Subcutaneous adipose tissue (tissue), 4 donors: Measurements from ENCODE around the gene PPP1CB. TPM values are rescaled to one million over a fixed set of nuclear protein-coding genes. Genes with fewer than 3 reads are reported as not detected.

Experiments
- total RNA-seq, 4 donors: library from RNA; depleted of rRNA; stranded (reverse); fragments of >200 nt; gene quantifications; one replicate each; pipeline ENCODE4 v1.1.0, GENCODE V29; 2016
- TF ChIP-seq, protein P1 (sequence below): fragments of 450-650 bp; IDR thresholded peaks from one replicate; pipeline ENCODE4 v1.5.1; 2016; ENCODE audit warnings: low read depth, mild to moderate bottlenecking, control low read depth, antibody characterized with exemption, moderate library complexity

The PPP1CB gene
- total RNA-seq, 4 donors from 2014 or later: 182 to 293 (median 236) TPM

DNA sequence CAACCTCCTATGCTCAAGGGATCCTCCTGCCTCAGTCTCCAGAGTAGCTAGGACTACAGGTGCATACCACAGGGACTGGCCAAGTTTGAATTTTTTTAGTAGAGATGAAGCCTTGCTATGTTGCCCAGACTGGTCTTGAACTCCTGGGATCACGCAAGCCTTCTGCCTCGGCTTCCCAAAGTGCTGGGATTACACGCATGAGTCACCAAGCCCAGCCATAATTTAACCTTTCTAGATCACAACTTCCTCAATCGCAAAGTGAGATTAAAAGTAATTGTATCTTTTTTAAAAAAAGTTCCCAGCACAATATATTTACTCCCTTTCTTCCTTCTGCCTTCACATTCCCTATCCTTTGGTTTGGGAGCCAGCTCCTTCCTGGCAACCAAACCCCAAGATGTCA, 5.8 kb upstream of the PPP1CB start:
- TF ChIP-seq, protein P1, sequence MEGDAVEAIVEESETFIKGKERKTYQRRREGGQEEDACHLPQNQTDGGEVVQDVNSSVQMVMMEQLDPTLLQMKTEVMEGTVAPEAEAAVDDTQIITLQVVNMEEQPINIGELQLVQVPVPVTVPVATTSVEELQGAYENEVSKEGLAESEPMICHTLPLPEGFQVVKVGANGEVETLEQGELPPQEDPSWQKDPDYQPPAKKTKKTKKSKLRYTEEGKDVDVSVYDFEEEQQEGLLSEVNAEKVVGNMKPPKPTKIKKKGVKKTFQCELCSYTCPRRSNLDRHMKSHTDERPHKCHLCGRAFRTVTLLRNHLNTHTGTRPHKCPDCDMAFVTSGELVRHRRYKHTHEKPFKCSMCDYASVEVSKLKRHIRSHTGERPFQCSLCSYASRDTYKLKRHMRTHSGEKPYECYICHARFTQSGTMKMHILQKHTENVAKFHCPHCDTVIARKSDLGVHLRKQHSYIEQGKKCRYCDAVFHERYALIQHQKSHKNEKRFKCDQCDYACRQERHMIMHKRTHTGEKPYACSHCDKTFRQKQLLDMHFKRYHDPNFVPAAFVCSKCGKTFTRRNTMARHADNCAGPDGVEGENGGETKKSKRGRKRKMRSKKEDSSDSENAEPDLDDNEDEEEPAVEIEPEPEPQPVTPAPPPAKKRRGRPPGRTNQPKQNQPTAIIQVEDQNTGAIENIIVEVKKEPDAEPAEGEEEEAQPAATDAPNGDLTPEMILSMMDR: no peak

DNA sequence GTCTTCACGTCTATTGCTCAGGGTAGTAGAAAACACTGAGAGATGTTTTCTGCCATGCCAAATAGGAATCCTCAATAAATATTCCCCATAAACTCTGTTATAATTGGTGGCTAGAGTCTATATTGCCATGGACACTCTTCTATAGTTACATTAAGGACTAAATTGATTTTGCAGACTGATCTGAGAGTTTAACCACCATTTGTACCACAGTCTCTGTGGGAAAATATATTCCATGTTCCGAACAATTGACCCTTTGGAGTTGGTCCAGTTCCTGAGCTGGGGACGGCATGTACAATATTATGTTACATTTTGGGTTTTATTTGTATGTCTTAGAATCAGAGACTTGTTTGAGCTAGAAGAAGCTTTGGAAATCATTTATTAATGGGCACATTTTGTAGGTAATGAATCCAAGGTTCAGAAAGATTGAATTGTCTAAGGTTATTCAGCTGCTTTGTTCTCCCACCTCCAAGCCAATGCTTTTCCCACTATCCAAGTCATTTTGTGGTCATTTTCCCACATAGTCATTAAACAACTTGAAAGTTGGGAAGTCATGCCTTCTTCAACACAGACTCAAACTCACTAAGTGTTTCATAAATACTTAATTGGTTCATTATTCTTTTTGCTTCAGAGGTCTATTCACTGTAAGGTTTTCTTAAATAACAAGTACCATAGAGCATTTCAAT, 5.1 kb upstream of the PPP1CB start:
- TF ChIP-seq, protein P1: no peak

DNA sequence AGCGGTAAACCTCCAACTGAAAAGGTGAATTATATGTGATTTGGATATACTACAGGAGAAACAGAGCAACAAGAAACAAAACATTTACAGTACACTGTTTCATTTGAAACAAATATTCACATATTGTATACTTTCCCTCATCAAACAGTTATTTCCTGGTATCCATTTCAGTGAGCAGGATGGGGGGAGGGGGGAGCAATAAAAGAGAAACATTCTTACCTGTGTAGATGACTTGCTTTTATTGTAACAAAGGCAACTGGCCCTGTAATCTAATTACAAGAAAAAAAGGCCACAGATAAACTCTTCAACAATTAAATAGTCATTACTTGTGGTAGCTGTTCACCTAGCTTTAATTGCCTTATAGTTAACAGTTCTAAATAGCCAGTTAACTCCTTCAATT, 3.9 kb upstream of the PPP1CB start:
- TF ChIP-seq, protein P1: no peak

DNA sequence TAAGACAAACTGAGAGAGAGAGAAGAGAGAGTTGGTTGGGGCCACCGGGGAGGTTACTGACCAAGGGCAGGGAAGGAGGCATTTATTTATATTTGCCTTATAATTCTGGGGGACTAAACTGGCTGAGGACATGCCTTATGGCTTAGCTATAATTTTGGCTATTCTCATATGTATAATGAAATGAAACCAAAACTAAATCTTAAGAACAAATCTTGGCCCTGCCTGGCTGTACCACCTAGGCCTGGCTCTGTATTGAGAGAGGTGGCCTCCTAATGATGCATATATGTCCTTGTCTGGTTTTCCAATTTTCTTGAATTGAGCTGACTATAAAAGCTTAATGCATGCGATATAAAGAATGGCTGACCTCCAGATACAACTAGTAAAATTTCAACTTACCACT, 3.5 kb upstream of the PPP1CB start:
- TF ChIP-seq, protein P1: no peak

DNA sequence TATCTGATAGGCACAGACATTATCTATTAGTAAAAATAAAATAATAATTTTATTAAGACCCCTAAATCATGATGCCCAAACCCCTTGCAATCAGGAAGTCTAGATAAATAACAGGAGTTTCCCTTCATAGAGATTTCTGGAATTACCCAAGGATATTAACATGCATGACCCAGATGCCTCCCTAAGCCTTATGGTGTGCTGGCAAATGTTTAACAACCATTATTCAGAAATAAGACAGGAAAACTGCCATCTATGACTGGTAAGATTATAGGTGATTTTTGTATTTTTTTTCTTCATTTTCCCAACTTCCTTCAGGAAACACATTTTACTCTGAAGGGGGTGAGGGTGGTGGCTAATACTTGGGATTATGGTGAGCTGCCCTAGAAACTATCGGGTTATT, 2.7 kb upstream of the PPP1CB start:
- TF ChIP-seq, protein P1: no peak

DNA sequence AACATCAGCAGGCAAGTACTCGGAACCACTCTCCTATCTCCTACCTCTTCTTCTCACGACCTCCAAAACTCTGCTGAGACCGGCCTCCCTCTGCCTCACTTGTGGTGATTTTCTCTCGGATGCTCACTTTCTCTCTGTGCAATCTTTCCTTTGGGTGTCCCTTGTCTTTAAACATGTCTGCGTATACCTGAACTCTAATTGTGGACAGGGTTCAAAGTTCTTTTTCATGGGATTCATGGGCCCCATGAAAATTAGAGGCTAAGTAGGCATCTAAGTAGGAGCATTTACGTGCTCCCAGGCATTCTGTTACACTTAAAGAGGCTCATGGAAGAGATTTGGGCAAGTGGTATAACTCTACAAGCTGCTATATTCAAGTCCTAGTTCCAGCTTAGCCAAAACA, 2.1 kb upstream of the PPP1CB start:
- TF ChIP-seq, protein P1: no peak

DNA sequence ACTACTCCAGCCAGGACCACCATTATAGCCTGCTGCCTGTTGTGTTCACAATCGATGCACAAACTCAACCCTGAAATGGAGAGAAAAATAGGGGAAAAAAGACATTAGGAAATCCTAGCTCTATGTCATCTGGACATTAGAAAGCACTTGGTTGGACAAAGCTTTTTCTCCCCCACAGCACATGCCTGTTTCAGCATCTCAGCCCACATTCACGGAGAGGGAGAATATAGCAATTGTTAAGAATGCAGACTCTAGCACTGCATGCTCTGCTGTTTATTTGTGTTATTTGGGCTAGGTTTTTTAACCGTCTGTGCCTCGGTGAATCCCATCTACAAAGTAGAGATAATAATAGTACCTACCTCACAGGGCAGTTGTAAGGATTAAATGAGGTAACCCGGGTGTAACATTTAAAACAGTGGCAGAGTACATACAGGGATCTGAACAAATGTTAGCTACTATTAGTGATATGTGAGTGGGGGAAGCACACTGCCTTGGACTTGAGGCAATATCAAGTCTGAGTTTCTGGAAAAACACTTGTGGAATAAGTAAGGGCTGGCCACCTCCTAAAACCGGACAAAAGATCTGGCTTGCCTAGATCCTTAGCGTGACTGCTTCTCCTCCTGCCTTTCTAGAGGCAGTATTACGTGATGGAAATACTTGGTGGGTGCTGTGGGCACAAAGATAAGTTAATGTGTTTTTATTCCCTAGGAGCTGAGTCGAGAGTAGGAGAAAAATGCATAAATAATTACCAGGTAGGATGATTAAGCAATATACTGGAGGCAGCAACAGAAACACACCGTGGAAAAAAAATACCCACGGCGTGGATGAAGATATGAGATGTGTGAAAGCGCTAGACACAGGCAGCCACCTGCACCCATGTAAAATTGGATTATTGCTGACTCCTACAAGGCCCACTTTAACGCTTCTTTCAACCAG, 1.0 kb upstream of the PPP1CB start:
- TF ChIP-seq, protein P1: no peak
